COLO668 (cell line): ENCODE results near the gene TSSC4.
A peak's percentile ranks its signal among the peaks of the same experiment; 100 is the strongest.
"Not testable (repeated sequence)": the region's sequence is repeated elsewhere in the genome, so short reads cannot be mapped to it uniquely, and the experiment has no call there.

Experiments used
- DNase-seq: peaks from one replicate; lab custom pipeline; 2025; ENCODE audit not compliant: unreplicated experiment; lab: John Stamatoyannopoulos, UW

TSSC4 gene

DNA sequence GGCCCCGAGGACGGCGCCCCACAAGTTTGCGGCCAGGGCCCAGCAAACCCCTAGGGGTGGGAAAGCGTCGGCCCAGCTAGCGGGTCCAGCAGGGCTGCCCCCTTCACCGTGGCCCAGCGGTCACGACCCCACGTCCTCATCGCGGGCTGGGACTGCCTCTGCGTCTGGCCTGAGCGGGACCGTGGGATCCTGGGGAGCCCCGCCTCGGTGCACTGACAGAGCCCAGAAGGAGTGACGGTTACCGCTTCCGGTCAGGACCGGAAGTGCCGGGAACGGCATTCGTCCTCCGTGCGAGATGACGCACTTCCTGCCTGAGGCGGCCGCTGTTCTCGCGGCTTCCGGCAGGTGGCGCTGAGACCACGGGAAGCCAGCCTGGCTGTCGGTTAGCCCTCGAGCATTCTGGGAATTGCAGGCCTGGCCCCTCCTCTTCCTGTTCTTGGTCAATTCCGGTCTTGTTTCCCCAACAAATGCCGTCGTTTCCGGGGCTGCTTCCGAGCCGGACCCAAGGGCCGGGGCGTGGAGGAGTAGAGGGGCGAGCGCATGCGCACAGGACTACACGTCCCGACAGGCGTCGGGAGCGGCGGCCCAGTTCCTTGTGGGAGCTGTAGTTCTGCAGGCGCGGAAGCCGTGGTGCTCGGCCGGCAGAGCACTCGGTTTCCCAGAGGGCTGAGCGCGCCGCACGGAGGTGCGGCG, at the start of gene TSSC4:
TSSC4 (plus strand) TSS at position 682 of the 693 bp plus-strand sequence. CDS start 1,884 bp downstream, outside the sequence.
- peak; percentile 92 for DNase-seq

DNA sequence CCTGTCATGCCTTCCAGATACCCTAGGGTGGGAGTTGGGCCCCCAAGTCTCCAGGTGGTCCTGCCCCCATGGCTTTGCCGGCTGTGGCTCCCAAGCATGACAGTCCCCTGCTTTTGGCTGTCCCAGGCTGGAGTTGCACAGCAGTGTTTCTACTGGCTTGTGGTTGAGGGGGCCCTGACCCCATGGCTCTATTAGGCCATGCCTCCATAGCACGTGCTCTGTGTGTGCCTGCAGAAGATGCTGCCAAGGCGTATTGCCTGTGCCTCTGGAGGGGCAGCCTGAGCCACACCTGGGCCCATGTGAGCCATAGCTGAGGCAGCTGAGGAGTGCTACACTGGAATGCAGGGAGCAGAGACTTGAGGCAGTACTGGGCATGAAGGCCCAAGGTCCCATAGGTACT, 48.8 kb upstream of the TSSC4 start:
- DNase-seq: no peak

DNA sequence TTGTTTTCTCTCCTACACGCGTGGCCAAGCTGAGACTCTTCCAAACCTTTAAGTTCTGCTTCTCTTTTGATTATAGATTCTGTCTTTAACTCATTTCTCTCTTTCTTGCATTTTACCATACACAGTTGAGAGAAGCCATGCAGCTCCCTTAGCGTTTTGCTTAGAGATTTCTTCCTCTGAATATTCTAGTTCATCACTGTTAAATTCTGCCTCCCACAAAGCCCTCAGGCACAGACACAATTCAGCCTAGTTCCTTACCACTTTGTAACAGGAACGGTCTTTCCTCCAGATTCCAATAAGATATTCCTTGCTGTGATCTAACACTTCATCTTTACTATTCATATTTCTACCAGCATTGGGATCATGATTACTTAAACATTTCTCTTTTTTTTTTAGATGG, 48.1 kb upstream of the TSSC4 start:
- DNase-seq: no peak

DNA sequence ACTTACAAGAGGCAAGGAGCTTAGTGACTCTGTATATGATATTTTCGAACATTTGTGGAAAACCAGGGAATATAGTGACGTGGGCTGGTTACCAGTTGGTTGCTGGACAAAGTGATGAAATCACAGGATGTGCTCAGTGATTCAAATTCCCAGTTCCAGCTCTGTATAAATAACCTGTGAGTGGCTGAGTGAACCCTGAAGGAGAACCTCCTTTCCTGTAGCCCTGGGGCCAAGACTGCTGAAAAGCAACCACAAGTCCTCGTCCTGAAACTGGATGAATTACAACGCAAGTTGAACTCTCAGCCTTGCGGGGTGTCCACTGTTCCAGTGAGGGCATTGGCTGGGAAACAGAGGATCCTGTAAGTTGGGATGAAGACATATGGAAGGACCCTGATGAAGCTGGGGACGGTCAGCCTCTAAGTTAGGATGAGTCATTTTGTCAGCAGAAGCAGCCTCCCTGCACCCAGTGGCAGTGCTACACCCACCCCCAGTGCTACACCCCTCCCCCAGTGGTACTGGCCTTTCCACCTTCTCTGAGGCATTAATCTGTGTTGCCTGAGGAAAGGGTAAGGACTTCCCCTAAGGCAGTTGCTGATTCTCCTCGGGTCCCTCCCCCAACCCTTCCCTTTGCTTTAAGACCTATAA, 45.4 kb upstream of the TSSC4 start:
- DNase-seq: no peak

DNA sequence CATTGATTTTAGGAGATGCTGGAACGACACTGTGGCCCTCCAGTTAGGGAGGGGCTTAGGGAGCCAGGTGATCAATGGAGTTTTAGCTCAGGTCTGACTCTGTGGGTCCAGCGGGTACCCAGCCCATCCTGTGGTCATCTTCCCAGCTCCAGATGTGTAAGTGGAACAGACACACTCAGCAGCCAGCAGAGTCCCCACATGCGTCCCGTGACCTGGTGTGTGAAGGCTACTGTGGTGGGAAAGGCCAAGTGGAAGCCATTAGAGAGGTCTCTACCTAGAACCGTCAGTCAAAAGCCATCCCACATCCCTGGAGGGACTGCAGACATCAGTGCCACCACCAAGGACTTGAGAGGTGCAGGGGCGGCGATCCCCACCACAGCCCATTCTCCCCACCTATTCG, 43.3 kb upstream of the TSSC4 start:
- no peak for DNase-seq

DNA sequence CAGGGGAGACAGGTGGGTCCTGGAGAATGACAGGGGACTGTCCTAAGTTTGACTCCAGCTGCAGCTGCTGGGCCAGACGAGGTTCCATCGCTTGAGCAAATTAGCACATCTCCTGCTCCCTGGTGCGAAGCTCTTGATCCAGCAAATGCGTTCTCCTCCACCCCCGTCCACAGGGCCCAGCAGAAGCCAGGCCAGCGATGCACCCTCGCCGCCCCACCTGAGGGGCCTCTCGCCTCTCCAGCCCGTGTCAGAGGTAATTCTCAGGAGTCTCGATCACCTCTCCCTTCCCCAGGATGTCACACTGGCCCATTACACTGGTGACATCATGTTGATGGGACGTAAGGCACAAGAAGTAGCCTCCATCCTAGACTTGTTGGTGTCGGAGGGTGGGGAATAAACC, 42.9 kb upstream of the TSSC4 start:
- not testable (repeated sequence) for DNase-seq

DNA sequence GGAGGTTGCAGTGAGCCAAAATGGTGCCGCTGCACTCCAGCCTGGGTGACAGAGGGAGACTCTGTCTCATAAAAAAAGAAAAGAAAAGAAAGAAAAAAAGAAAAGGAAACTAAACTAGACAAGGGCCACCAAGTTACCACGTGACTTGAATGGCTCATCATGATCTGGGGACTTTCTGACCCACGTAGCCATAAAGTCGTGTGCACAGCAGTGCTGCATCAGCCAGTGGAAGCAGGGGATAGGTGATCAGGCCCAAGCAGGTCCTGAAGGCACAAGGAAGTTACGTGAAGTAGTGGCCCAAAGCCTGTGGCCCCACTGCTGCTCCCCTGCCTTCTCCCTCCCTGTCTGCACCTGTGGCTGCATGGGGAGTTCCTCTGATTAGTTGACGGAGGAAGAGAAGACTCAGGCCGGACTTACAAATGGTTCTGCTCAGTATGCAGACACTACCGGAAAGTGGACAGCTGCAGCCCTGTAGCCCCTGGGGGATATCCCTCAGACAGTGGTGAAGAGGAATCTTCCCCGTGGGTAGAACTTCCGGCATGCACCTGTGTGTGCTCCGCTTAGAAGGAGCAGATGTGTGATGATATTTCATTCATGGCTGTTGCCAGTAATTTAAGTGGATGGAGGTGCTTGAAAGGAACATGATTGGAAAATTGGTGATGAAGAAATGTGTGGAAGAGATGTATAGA, 41.7 kb upstream of the TSSC4 start:
- no peak for DNase-seq

DNA sequence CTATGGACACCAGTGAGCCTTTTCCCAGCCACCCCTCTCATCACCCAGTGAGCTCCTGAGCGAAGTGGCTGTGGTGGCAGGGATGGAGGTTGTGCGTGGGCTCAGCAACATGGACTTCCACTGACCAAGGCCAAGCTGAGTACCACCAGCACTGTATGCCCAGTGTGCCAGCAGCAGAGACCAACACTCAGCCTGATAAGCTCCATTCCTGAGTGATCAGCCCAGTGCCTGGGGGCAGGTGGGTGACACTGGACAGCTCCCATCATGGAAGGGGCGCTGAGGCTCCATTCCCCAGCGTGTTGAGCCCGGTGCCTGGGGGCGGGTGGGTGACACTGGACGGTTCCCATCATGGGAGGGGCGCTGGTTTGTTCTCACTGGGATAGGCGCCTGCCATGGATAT, 41.0 kb upstream of the TSSC4 start:
- no peak for DNase-seq

DNA sequence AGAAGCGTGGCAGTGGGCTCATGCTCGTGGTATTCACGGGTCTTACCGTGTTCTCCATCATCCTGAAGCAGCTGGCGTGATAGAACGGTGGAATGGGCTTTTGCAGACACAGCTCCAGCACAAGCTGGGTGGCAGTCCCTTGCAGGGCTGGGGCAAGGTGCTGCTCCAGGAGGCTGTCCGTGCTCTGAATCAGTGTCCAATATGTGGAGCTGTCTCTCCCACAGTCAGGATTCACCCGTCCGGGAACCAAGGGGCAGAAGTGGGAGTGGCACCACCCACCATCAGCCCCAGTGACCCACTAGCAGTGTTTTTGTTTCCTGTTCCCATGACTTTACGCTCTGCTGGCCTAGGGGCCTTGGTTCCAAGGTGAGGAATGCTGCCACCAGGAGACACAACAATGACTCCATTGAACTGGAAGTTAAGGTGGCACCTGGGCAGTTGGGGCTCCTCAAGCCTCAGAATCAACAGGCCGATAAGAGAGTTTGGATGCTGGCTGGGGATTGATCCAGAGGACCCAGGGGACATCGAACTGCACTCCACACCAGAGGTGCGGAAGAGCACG, 40.4 kb upstream of the TSSC4 start:
- no peak for DNase-seq

DNA sequence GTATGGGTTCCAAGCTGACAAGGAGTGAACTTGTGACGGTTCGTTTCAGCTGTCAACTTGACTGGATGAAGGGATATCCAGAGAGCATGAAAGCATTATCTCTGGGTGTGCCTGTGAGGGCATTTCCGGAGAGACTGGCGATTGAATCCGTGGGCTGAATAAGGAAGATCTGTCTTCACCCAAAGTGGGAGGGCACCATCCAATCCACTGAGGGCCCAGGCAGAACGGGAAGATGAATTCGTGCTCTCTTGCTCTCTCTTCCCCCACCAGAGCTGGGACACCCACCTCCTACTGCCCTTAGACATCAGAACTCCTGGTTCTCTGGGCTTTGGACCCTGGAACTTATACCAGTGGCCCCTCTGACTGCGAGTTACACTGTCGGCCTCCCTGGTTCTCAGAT, 39.0 kb upstream of the TSSC4 start:
- no peak for DNase-seq

DNA sequence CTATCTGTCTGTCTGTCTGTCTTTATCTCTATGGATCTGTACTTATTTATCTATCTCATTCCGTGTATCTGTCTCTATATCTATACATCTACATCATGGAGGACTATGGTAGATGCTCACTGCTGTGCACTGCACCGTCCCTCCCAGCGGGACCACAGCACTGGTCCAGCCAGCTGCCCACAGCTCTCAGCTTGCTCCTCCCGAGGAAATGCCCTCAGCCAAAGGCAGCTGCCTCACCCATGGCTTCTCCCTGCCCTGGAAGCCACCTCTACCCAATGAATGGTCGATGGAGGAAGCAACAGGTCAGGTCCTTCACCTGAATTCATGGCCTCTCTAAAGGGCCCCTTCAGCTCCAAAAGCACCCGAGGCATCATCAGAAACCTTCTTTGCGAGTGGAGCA, 38.1 kb upstream of the TSSC4 start:
- no peak for DNase-seq

DNA sequence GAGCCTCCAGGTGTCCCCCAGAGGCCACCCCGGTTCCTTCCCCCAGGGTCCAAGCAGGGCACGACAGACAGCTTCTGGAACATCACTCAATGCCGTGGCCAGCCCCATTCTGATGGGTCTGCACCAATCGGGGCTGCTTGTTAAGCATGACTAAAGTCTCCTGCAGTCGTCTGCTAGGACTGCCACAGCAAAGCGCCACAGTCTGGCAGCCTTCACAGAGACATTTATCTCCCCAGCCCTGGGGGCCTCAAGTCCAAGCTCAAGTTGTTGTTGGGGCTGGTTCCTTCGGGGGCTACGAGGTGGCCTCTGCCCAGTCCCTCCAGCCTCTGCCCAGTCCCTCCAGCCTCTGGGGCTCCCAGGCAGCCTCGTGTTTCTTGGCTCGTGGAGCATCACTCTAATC, 37.4 kb upstream of the TSSC4 start:
- DNase-seq: no peak

DNA sequence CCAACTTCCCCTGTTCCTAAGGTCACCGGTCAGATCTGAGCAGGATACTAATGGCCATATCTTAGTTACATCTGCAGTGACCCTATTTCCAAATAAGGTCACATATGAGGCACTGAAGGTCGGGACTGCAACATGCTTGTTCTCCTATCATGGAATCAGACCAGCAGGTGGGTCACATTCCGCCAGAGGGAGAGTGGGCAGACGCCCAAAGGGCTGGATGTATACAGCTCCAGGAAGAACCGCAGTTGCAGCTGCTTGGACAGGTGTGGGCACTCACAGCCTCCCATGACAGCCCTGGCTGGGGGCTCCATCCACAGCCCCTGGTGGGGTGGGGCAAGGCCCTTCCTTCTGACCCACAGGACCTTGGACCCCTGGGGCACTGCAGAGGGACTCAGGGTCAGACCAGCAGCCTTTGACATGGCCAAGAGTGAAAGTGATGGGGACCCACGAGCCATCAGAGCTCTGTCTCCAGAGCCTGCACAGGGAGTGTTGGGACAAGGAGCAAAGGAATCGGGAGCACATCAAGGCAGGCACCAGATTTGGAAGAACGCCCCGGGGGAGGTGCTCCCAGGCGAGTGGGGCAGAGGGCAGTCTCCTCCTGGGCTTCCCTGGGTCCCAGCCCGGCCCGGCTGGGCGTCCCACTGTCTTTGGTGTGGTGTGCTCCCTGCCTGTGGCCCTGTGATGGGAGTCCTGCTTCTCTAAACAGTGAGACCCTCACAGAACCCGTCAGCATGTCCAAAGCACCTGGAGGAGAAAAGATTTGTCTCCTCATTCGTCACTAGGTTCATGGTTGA, 36.8 kb upstream of the TSSC4 start:
- DNase-seq: no peak

DNA sequence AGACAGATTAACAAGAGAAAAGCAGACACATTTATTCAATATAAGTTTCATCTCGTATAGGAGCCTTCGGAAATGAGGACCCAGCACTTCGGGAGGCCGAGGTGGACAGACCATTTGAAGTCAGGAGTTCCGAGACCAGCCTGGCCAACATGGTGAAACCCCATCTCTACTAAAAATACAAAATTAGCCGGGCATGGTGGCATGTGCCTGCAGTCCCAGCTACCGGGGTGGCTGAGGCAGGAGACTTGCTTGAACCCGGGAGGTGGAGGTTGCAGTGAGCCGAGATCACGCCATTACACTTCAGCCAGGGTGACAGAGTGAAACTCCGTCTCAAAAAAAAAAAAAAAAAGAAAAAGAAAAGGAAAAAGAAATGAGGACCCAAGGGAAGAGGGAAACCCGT, 36.2 kb upstream of the TSSC4 start:
- DNase-seq: not testable (repeated sequence)

DNA sequence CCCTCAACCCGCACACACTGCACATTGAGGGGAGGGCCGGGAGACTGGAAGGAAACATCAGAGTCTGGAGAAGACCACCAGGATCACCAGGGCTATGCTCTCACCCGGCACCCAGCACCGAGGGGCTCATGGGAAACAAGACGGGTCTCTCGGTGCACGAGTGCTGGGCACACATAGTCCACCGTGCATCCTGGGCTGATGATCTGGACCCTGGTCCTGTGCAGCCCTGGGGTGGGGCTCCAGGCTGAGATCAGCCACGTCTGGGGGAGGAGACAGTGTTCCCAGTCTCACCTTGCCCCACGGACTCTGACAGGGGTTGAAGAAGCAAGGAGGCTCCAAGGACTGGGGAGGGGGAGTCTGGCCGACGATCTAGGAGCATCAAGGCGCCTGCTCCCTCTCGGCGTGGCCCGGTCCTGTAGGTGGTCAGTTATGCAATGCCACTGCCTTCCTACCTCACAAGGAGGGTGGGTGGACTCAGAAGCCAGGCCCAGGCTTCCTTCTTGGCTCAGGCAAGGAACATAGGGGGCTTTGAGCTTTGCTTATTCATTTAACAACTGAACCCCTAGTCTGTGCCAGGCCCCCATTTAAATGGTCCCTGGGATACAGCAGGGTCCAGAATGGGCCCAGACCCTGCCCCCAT, 34.9 kb upstream of the TSSC4 start:
- no peak for DNase-seq

DNA sequence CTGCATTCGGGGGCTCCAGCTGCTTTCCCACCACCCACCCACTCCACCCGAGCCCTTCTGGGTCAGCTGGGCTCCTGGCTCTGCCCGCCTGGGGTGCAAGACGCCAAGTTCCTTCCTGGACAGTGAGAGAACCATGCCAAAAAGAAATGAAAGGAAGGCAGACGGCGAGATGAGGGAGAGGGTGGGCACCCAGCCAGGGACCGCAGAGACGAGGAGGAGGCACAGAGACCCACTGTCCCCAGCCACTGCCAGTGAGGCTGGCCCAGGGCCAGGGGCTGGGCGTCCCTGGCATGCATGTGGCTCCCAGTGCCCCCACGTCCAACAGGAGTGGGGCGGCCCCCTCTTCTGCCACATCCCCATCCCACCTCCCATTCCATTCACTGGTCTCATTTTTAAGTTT, 34.3 kb upstream of the TSSC4 start:
- DNase-seq: no peak

DNA sequence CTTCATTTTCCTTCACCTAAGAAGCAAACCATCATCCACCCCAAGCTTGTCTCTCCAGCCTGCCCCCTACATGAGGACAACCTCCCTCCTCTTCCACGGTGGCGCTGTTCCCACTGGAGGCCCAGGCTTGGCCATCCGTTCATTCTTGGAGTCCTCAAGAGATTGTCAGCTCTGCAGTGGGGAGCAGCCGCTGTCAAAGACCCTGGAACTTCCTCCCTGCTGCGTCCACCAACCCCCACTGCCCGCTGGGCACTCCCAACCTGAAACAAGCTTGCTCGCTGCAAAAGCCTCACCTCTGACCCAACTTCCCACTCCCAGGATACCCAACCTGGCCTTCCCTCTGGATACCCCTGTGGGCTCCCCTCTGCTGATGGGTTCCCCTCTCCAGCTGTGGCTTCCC, 33.8 kb upstream of the TSSC4 start:
- DNase-seq: no peak

DNA sequence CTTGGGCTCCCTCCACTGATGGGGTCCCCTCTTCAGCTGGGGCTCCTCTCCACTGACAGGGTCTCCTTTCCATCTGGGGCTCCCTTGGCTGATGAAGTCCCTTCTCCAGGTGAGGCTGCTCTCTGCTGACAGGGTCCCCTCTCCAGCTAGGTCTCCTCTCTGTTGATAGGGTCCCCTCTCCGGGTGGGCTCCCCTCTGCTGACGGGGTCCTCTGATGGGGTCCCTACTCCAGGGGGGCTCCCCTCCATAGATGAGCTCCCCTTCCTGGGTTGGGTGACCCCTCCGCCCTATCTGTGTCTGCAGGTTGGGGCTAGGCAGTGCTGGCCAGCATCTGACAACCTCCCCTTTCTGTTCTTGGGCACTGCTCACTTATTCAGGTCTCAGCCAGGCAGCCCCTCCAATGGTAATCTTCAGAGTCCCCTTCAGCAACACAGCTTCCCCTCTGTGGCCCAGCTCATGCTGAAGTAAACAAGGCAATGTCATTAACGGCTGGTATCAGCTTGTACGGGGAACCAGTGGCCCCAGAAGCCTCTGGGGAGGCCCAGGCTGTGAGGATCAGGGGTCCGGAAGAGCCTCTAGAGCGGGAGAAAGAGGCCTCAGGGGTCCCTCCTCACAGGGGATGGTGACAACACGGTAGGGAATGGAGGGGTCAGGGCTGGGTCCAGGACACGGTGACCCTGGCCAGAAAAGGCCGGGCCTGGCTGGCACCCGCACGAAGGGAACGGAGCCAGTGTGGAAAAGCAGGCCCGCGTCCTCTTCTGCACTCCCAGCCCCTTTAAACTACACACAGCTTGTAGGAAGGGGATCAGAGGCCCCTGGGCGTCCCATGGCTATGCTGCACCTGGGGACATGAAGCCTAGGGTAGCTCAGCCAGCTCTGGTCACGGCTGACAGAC, 33.0 kb upstream of the TSSC4 start:
- DNase-seq: no peak

DNA sequence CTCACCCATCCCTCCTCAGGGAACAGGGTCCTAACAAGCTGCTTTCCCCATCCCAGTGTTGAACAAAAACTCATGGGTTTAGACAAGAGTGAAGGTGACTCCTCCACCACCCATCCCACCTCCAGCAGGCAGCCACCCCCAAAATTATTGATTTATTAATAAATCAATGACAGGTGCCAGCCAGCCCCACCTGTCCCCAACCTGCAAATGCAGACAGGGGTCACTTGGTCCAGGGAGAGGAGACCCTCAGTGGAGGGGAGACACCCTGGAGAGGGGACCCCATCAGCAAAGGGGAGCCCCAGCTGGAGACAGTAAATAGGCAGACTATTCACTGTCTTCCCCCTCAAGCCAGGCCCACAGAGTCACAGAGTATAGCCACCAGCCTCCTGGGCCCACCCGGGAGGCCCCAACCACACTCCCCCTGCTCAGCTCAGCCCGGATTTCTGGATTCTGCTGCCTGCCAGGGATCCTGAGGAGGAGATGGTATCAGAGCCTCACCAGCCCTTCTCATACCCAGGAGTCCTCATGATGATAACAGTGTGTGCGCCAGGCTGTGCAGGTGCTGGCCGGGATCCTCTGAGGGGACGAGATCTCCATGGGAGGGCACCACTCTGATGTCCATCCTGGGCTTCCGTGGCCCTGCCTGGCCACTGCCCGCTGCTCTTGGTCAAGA, 32.2 kb upstream of the TSSC4 start:
- DNase-seq: no peak
